K562 (cell line): ENCODE data around the gene NR0B2. TPM values are rescaled to one million over a fixed set of nuclear protein-coding genes. Genes with fewer than 3 reads are reported as not detected.
A peak's percentile ranks its signal among the peaks of the same experiment; 100 is the strongest.

Experiments used
- ERF ChIP-seq: fragments of 450-650 bp; formaldehyde crosslinking; IDR thresholded peaks from 2 replicates; pipeline ENCODE4 v1.4.0; 2020; ENCODE audit warnings: mild to moderate bottlenecking, mixed read lengths
- FOXK2 ChIP-seq, 2 experiments: fragments of 450-650 bp; IDR thresholded peaks in 1 of 2; conservative IDR thresholded peaks in 1 of 2; 2 replicates each; pipeline ENCODE4 v1.6.1; 2016; ENCODE audit warnings: low read depth in 2 of 2, mild to moderate bottlenecking in 1 of 2
- HDAC1 ChIP-seq, 2 experiments: fragments of 450-650 bp; IDR thresholded peaks; 2 replicates each; pipeline ENCODE4 v1.6.1; 2016 to 2017; ENCODE audit warnings: inconsistent platforms in 1 of 2, mild to moderate bottlenecking in 1 of 2, moderate library complexity in 1 of 2
- L3MBTL2 ChIP-seq: fragments of 450-650 bp; IDR thresholded peaks from 2 replicates; pipeline ENCODE4 v1.6.1; 2016; ENCODE audit warnings: mild to moderate bottlenecking, moderate library complexity
- NFE2 ChIP-seq: IDR thresholded peaks from 2 replicates; pipeline ENCODE4 v1.6.1; 2014; ENCODE audit warnings: antibody characterized with exemption, low read depth
- PCBP2 ChIP-seq: fragments of 200-400 bp; formaldehyde crosslinking; IDR thresholded peaks from 2 replicates; pipeline ENCODE4 v1.6.1; 2018; ENCODE audit warnings: low read length, low read depth, mild to moderate bottlenecking, moderate library complexity; ENCODE audit not compliant: poor library complexity, severe bottlenecking
- POLR2A ChIP-seq: fragments of 450-650 bp; conservative IDR thresholded peaks from 2 replicates; pipeline ENCODE4 v1.6.1; 2016
- RAD51 ChIP-seq: fragments of 450-650 bp; IDR thresholded peaks from 2 replicates; pipeline ENCODE4 v1.7.1; 2016; ENCODE audit warnings: low read depth, mild to moderate bottlenecking, borderline replicate concordance
- RBM22 ChIP-seq: fragments of 200-400 bp; formaldehyde crosslinking; IDR thresholded peaks from 2 replicates; pipeline ENCODE4 v1.6.1; 2018; ENCODE audit warnings: low read length, low read depth; ENCODE audit not compliant: poor library complexity, severe bottlenecking
- RNF2 ChIP-seq: sonication (generic); IDR thresholded peaks from 2 replicates; pipeline ENCODE4 v1.6.1; 2016
- SMAD3 ChIP-seq: fragments of 450-650 bp; formaldehyde crosslinking; conservative IDR thresholded peaks from 2 replicates; pipeline ENCODE4 v1.4.0; 2020; ENCODE audit warnings: mild to moderate bottlenecking
- THRAP3 ChIP-seq: fragments of 450-650 bp; IDR thresholded peaks from 2 replicates; pipeline ENCODE4 v1.6.1; 2016; ENCODE audit warnings: mild to moderate bottlenecking, inconsistent platforms, borderline replicate concordance
- TSC22D4 ChIP-seq: fragments of 450-650 bp; IDR thresholded peaks from 2 replicates; pipeline ENCODE4 v1.6.1; 2016; ENCODE audit warnings: missing genetic modification characterization, missing biosample characterization, control low read depth
- ZBTB8A ChIP-seq: fragments of 450-650 bp; IDR thresholded peaks from 2 replicates; pipeline ENCODE4 v1.6.1; 2018; ENCODE audit warnings: mild to moderate bottlenecking, moderate library complexity; ENCODE audit not compliant: partially characterized antibody
- ZNF121 ChIP-seq: sonication (generic); formaldehyde crosslinking; conservative IDR thresholded peaks from 2 replicates; pipeline ENCODE4 v1.8.0; 2022; ENCODE audit warnings: missing genetic modification reagents
- ZNF23 ChIP-seq: fragments of 250-450 bp; sonication (Bioruptor Pico); IDR thresholded peaks from 2 replicates; pipeline ENCODE4 v1.4.0; 2020; ENCODE audit warnings: mild to moderate bottlenecking
- polyA plus RNA-seq, 8 experiments: library from polyadenylated mRNA; depleted of rRNA in 4 of 8; stranded (reverse) in 5 of 8; unstranded in 3 of 8; fragments of >200 nt; fragmentation: Nextera tagmentation in 2 of 8; fragmentation: Illumina TruSeq in 1 of 8; extraction: Ambion mirVana in 2 of 8; extraction: Trizol in 1 of 8; gene quantifications; 2 replicates each; pipeline versions ENCODE4 v1.2.1 to v1.2.3, GENCODE V29; 2011 to 2014; ENCODE audit warnings: inconsistent platforms in 1 of 8, missing spikeins in 1 of 8
- total RNA-seq, 7 experiments: library from RNA; depleted of rRNA in 6 of 7; stranded (reverse); fragments of >200 nt in 6 of 7; fragmentation: Illumina TruSeq in 2 of 7; extraction: Trizol in 2 of 7; gene quantifications; 2 replicates each; pipeline versions ENCODE4 v1.2.1 to v1.2.3, GENCODE V29; 2011 to 2021; ENCODE audit warnings: low replicate concordance in 1 of 7
- TF ChIP-seq, protein P1 (sequence below): fragments of 450-650 bp; IDR thresholded peaks from 2 replicates; pipeline ENCODE4 v1.6.1; 2014; ENCODE audit warnings: low read depth, mild to moderate bottlenecking, moderate library complexity, borderline replicate concordance
- TF ChIP-seq, protein P2 (sequence below): fragments of 250-450 bp; sonication (Bioruptor Pico); IDR thresholded peaks from 2 replicates; pipeline ENCODE4 v1.5.0; 2022; ENCODE audit warnings: mild to moderate bottlenecking
- TF ChIP-seq, protein P3 (sequence below): sonication (generic); formaldehyde crosslinking; IDR thresholded peaks from 2 replicates; pipeline ENCODE4 v1.8.1; 2023; ENCODE audit warnings: mild to moderate bottlenecking, missing genetic modification reagents
- TF ChIP-seq, protein P4 (sequence below): fragments of 450-650 bp; IDR thresholded peaks from 2 replicates; pipeline ENCODE4 v1.6.1; 2016; ENCODE audit warnings: low read depth, mild to moderate bottlenecking, moderate library complexity
- TF ChIP-seq, protein P5 (sequence below): fragments of 450-650 bp; IDR thresholded peaks from 2 replicates; pipeline ENCODE4 v1.7.0; 2016; ENCODE audit warnings: borderline replicate concordance

The NR0B2 gene
- total and polyA plus RNA-seq, 9 of the 15 experiments (the other 6 are each of a cell fraction or from before 2014, with no cell fraction given): not detected

DNA sequence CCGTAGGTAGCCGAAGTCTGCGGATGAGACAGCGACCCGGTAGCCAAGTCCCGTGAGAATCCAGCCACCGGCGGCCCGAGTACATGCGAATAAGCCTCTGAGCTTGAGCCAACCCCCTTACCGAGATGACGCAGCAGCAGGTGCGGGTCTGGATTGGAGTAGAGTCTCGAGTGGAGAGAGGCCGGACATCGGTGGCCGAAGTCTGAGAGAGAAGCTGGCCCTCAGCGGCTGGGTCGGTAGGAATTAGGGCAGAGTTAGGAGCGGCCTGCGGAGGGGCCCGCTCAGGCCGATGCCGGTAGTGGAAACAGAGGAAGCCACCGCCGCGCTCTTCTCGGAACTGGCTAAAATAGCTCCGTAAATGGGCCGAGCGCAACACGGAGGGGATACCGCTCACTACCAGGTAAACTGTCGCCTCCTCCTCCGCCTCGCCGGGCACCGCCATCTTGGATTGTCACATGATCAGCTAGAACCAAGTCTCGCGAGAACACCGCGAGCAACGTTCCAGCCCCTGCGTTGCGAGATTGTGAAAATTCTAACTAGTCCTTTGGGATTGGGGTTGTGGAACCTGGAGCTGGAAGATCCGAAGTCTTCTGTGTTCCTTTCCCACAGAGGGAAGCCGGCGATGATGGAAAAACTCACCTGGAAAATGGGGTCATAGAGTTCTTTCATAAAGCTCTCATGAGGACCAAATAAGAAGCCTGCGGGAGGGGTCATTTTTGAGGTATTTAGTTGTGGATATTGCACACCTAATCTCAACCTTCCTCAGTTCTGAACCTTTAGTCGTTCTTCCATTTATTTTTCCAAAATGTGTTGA, 13.6 kb downstream of the NR0B2 start, which contains the start of gene GPATCH3 (continued):
- TF ChIP-seq, protein P1, sequence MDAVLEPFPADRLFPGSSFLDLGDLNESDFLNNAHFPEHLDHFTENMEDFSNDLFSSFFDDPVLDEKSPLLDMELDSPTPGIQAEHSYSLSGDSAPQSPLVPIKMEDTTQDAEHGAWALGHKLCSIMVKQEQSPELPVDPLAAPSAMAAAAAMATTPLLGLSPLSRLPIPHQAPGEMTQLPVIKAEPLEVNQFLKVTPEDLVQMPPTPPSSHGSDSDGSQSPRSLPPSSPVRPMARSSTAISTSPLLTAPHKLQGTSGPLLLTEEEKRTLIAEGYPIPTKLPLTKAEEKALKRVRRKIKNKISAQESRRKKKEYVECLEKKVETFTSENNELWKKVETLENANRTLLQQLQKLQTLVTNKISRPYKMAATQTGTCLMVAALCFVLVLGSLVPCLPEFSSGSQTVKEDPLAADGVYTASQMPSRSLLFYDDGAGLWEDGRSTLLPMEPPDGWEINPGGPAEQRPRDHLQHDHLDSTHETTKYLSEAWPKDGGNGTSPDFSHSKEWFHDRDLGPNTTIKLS: peak; percentile 94
- TF ChIP-seq, protein P2, sequence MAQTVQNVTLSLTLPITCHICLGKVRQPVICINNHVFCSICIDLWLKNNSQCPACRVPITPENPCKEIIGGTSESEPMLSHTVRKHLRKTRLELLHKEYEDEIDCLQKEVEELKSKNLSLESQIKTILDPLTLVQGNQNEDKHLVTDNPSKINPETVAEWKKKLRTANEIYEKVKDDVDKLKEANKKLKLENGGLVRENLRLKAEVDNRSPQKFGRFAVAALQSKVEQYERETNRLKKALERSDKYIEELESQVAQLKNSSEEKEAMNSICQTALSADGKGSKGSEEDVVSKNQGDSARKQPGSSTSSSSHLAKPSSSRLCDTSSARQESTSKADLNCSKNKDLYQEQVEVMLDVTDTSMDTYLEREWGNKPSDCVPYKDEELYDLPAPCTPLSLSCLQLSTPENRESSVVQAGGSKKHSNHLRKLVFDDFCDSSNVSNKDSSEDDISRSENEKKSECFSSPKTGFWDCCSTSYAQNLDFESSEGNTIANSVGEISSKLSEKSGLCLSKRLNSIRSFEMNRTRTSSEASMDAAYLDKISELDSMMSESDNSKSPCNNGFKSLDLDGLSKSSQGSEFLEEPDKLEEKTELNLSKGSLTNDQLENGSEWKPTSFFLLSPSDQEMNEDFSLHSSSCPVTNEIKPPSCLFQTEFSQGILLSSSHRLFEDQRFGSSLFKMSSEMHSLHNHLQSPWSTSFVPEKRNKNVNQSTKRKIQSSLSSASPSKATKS: peak; percentile 56; the same call in 1 of the 2 replicates
- TF ChIP-seq HDAC1 (IDR thresholded peaks at IDR 0.05): peak; percentile 95 to 100
- no peak for TF ChIP-seq RBM22
- TF ChIP-seq FOXK2 (conservative IDR thresholded peaks at IDR 0.05 in 1 of 2, IDR thresholded peaks at IDR 0.05 in 1 of 2; ENCODE audit: low read depth in 2 of 2): peak; percentile 79 to 84; a peak in 3 of 4 replicates
- TF ChIP-seq ZBTB8A: no peak
- TF ChIP-seq L3MBTL2: peak; percentile 62
- TF ChIP-seq RNF2: peak; percentile 75
- no peak for TF ChIP-seq ZNF23 (CRISPR knock-in tag)
- peak; percentile 95 for TF ChIP-seq RAD51
- no peak for TF ChIP-seq SMAD3 (CRISPR knock-in tag)
- peak; percentile 96 for TF ChIP-seq POLR2A
- no peak for TF ChIP-seq ERF
- no peak for TF ChIP-seq TSC22D4
- TF ChIP-seq PCBP2: no peak
- TF ChIP-seq, protein P3, sequence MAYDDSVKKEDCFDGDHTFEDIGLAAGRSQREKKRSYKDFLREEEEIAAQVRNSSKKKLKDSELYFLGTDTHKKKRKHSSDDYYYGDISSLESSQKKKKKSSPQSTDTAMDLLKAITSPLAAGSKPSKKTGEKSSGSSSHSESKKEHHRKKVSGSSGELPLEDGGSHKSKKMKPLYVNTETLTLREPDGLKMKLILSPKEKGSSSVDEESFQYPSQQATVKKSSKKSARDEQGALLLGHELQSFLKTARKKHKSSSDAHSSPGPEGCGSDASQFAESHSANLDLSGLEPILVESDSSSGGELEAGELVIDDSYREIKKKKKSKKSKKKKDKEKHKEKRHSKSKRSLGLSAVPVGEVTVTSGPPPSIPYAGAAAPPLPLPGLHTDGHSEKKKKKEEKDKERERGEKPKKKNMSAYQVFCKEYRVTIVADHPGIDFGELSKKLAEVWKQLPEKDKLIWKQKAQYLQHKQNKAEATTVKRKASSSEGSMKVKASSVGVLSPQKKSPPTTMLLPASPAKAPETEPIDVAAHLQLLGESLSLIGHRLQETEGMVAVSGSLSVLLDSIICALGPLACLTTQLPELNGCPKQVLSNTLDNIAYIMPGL (CRISPR knock-in tag): no peak
- TF ChIP-seq THRAP3: no peak
- TF ChIP-seq, protein P4, sequence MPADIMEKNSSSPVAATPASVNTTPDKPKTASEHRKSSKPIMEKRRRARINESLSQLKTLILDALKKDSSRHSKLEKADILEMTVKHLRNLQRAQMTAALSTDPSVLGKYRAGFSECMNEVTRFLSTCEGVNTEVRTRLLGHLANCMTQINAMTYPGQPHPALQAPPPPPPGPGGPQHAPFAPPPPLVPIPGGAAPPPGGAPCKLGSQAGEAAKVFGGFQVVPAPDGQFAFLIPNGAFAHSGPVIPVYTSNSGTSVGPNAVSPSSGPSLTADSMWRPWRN: no peak
- TF ChIP-seq NFE2: peak; percentile 45; the same call in 1 of the 2 replicates
- no peak for TF ChIP-seq ZNF121
- TF ChIP-seq, protein P5, sequence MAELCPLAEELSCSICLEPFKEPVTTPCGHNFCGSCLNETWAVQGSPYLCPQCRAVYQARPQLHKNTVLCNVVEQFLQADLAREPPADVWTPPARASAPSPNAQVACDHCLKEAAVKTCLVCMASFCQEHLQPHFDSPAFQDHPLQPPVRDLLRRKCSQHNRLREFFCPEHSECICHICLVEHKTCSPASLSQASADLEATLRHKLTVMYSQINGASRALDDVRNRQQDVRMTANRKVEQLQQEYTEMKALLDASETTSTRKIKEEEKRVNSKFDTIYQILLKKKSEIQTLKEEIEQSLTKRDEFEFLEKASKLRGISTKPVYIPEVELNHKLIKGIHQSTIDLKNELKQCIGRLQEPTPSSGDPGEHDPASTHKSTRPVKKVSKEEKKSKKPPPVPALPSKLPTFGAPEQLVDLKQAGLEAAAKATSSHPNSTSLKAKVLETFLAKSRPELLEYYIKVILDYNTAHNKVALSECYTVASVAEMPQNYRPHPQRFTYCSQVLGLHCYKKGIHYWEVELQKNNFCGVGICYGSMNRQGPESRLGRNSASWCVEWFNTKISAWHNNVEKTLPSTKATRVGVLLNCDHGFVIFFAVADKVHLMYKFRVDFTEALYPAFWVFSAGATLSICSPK: no peak
